ENCODE measurements around the gene TRMT2B.
A peak's percentile ranks its signal among the peaks of the same experiment; 100 is the strongest.

The TRMT2B gene

GRCh38 chrX:101051549-101052302 lies at the start of gene TRMT2B:
Gene TRMT2B, minus strand, starts transcription at chrX:101052111. Its CDS starts 9,822 bp downstream, at chrX:101042289.
- TF ChIP-seq CEBPB (IDR thresholded peaks at IDR 0.05) (no peak), EGR1 (IDR thresholded peaks at IDR 0.05) (no peak), FOXM1 (IDR thresholded peaks at IDR 0.05; ENCODE audit: borderline replicate concordance, low read depth) (no peak), NFIC (IDR thresholded peaks at IDR 0.05) (no peak), TCF12 (IDR thresholded peaks at IDR 0.05; ENCODE audit: low read depth) (no peak), REST (IDR thresholded peaks at IDR 0.05; ENCODE audit: low read depth) (no peak), CREB1 (IDR thresholded peaks at IDR 0.05; ENCODE audit: low read depth) (no peak), TAF1 (IDR thresholded peaks at IDR 0.05; ENCODE audit: low read depth) (peak; percentile 28; the same call in 1 of the 2 replicates), TEAD4 (IDR thresholded peaks at IDR 0.05) (no peak), ZBTB7A (IDR thresholded peaks at IDR 0.05; ENCODE audit: low read depth) (no peak), YY1 (IDR thresholded peaks at IDR 0.05; ENCODE audit: low read depth) (no peak), RAD21 (IDR thresholded peaks at IDR 0.05; ENCODE audit: low read depth) (no peak), EP300 (IDR thresholded peaks at IDR 0.05; ENCODE audit: borderline replicate concordance) (no peak)
- TF ChIP-seq, protein P1, sequence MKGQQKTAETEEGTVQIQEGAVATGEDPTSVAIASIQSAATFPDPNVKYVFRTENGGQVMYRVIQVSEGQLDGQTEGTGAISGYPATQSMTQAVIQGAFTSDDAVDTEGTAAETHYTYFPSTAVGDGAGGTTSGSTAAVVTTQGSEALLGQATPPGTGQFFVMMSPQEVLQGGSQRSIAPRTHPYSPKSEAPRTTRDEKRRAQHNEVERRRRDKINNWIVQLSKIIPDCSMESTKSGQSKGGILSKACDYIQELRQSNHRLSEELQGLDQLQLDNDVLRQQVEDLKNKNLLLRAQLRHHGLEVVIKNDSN (IDR thresholded peaks at IDR 0.05), result peak; percentile 29; the same call in 1 of the 2 replicates
- TF ChIP-seq, protein P2, sequence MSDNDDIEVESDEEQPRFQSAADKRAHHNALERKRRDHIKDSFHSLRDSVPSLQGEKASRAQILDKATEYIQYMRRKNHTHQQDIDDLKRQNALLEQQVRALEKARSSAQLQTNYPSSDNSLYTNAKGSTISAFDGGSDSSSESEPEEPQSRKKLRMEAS (IDR thresholded peaks at IDR 0.05), result peak; percentile 74

DNA sequence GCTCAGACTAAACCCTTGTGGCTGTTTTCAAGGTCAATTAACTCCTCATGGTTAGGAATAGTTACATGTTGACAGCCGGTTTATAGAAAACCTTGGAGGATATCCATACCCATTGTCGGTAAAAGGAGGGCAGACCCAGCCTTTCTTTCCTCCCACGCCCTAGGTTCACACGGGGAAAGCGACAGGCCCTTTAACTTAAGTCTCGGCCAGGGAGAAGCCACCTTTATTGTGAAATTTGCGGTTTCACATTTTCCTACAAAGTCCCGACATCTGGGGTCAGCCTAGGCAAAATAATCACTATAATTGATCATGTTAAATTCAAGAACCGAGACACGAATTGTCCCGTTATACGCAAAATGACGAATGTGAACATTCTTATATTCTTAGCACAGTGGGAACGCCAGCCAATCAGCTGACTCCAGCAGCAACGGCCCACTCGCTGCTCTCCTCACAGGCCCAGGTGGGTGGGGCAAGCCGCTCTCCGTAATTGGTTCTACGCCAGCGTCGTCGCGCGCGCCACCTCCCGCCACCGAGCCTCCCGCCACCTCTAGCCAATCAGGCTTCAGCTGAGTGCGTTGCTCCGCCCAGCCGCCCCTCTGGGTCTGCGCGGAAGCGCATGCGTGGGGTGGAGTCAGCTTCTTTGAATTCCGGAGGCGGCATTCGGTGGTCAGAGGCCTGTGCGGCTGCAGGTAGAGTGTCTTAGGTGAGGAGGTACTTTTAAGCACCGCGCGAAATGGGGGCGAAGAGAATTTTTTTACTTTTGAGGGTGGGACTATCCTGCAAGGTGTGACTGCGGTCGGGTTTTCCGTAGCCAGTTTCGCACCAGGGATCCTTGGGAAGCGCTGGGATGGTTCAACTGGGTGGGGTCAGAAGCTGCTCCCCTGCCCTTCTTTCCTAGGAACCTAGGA lies 45.9 kb upstream of the TRMT2B start, which contains the start of gene CENPI:
TSS of gene CENPI (plus strand) at position 659 of the 908 bp plus-strand sequence. CDS start 2,867 bp downstream, outside the sequence.
- TF ChIP-seq EP300 (IDR thresholded peaks at IDR 0.05; ENCODE audit: borderline replicate concordance), result no peak
- peak; percentile 53 for TF ChIP-seq EGR1 (IDR thresholded peaks at IDR 0.05)
- TF ChIP-seq YY1 (IDR thresholded peaks at IDR 0.05; ENCODE audit: low read depth), result no peak
- TF ChIP-seq CEBPB (IDR thresholded peaks at IDR 0.05), result no peak
- TF ChIP-seq, protein P1 (IDR thresholded peaks at IDR 0.05), result no peak
- peak; percentile 17 for TF ChIP-seq NFIC (IDR thresholded peaks at IDR 0.05)
- TF ChIP-seq TAF1 (IDR thresholded peaks at IDR 0.05; ENCODE audit: low read depth), result peak; percentile 65; the same call in 1 of the 2 replicates
- 0 out of 2 replicates have a peak, but pooled peaks have one; percentile 38 for TF ChIP-seq CREB1 (IDR thresholded peaks at IDR 0.05; ENCODE audit: low read depth)
- TF ChIP-seq TCF12 (IDR thresholded peaks at IDR 0.05; ENCODE audit: low read depth), result no peak
- no peak for TF ChIP-seq FOXM1 (IDR thresholded peaks at IDR 0.05; ENCODE audit: borderline replicate concordance, low read depth)
- TF ChIP-seq RAD21 (IDR thresholded peaks at IDR 0.05; ENCODE audit: low read depth), result no peak
- no peak for TF ChIP-seq ZBTB7A (IDR thresholded peaks at IDR 0.05; ENCODE audit: low read depth)
- TF ChIP-seq, protein P2 (IDR thresholded peaks at IDR 0.05), result peak; percentile 79

DNA sequence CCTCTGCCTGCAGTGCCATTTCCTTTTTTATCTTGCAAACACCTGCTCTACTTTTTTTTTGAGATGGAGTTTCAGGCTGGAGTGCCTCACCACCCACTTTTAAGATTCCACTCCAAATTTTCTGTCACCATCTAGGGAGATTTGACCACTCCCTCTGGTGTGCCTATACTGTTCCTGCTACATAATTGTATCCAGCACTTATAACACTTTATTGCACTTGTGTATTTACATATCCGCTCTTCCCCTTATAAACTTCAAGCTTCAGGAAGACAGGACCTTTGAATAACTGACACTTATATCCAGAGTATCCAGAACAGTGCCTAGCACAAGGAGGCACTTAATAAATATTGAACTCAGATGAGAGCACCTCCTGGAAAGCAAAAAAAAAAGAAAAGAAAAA lies 39.9 kb upstream of the TRMT2B start:
- TF ChIP-seq NFIC (IDR thresholded peaks at IDR 0.05) (no peak), TAF1 (IDR thresholded peaks at IDR 0.05; ENCODE audit: low read depth) (no peak), TEAD4 (IDR thresholded peaks at IDR 0.05) (no peak), ZBTB7A (IDR thresholded peaks at IDR 0.05; ENCODE audit: low read depth) (no peak), EP300 (IDR thresholded peaks at IDR 0.05; ENCODE audit: borderline replicate concordance) (no peak), CREB1 (IDR thresholded peaks at IDR 0.05; ENCODE audit: low read depth) (no peak), FOXM1 (IDR thresholded peaks at IDR 0.05; ENCODE audit: borderline replicate concordance, low read depth) (no peak), TCF12 (IDR thresholded peaks at IDR 0.05; ENCODE audit: low read depth) (no peak), REST (IDR thresholded peaks at IDR 0.05; ENCODE audit: low read depth) (no peak), EGR1 (IDR thresholded peaks at IDR 0.05) (no peak), CEBPB (IDR thresholded peaks at IDR 0.05) (no peak), YY1 (IDR thresholded peaks at IDR 0.05; ENCODE audit: low read depth) (no peak), RAD21 (IDR thresholded peaks at IDR 0.05; ENCODE audit: low read depth) (no peak)
- TF ChIP-seq, protein P1 (IDR thresholded peaks at IDR 0.05), result no peak
- TF ChIP-seq, protein P2 (IDR thresholded peaks at IDR 0.05), result no peak
